ENCODE data around the gene TMEM184C. TPM values are rescaled to one million over a fixed set of nuclear protein-coding genes. Genes with fewer than 3 reads are reported as not detected.
A peak's percentile ranks its signal among the peaks of the same experiment; 100 is the strongest.

Gene TMEM184C
- total RNA-seq, 6 donors from 2014 or later = 10.5 to 34.0 (median 23.5) TPM

- ATAC-seq (ENCODE audit: low FRiP score in 2 of 2) (peak in 1 of 2 donors; percentile 70), DNase-seq (peak in 1 of 2 donors; percentile 35)
- Histone ChIP-seq H3K4me3 (peak overlapping the region in 1 of 4 donors; percentile 5), H3K36me3 (no peaks in the 10 kb centered on the region), H3K9me3 (no peaks in the 10 kb centered on the region), H3K4me1 (no peaks in the 10 kb centered on the region), H3K27ac (peak overlapping the region in 1 of 4 donors; percentile 17), H3K27me3 (no peaks in the 10 kb centered on the region)
- 47 to 48% methylated on average over 12 of the region's 12 CpGs for WGBS, 2 donors
- TF ChIP-seq POLR2AphosphoS5 (IDR thresholded peaks at IDR 0.05) = no peak
- no peak for TF ChIP-seq POLR2A (IDR thresholded peaks at IDR 0.05)
- no peak for TF ChIP-seq EP300 (IDR thresholded peaks at IDR 0.05)
- TF ChIP-seq, protein P1, sequence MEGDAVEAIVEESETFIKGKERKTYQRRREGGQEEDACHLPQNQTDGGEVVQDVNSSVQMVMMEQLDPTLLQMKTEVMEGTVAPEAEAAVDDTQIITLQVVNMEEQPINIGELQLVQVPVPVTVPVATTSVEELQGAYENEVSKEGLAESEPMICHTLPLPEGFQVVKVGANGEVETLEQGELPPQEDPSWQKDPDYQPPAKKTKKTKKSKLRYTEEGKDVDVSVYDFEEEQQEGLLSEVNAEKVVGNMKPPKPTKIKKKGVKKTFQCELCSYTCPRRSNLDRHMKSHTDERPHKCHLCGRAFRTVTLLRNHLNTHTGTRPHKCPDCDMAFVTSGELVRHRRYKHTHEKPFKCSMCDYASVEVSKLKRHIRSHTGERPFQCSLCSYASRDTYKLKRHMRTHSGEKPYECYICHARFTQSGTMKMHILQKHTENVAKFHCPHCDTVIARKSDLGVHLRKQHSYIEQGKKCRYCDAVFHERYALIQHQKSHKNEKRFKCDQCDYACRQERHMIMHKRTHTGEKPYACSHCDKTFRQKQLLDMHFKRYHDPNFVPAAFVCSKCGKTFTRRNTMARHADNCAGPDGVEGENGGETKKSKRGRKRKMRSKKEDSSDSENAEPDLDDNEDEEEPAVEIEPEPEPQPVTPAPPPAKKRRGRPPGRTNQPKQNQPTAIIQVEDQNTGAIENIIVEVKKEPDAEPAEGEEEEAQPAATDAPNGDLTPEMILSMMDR (IDR thresholded peaks at IDR 0.05) = peak; percentile 27 to 75 (median 52)
Observed at GRCh38 chr4:147590249-147590920, 26.8 kb upstream of the TMEM184C start.

DNA sequence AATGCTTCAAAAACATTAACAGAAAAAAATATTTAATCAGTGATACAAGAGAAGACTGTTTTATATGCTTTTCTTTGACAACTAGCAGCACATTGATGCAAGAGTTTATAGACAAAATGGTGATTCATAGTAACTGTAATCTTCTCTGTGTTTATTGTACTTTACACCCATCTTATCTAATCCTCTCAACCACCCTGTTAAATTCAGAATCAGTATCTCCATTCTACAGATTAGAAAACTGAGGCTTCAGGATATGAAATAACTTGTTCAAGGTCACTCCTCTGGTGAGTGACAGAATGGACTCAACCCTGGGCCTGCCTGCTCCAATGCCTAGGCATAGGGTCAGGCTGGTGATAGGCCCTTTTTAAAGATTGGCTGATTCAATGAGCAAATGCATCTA, 26.1 kb upstream of the TMEM184C start:
- ATAC-seq (ENCODE audit: low FRiP score in 2 of 2) = no peak
- H3K4me3 ChIP-seq = no peak overlapping the region
- H3K4me1 ChIP-seq = no peaks in the 10 kb centered on the region
- H3K9me3 ChIP-seq = no peaks in the 10 kb centered on the region
- H3K36me3 ChIP-seq = no peaks in the 10 kb centered on the region
- DNase-seq = no peak
- no peaks in the 10 kb centered on the region for H3K27me3 ChIP-seq
- no peak overlapping the region for H3K27ac ChIP-seq
- no peak for TF ChIP-seq EP300 (IDR thresholded peaks at IDR 0.05)
- no peak for TF ChIP-seq POLR2A (IDR thresholded peaks at IDR 0.05)
- TF ChIP-seq, protein P1 (IDR thresholded peaks at IDR 0.05) = no peak
- TF ChIP-seq POLR2AphosphoS5 (IDR thresholded peaks at IDR 0.05) = no peak

DNA sequence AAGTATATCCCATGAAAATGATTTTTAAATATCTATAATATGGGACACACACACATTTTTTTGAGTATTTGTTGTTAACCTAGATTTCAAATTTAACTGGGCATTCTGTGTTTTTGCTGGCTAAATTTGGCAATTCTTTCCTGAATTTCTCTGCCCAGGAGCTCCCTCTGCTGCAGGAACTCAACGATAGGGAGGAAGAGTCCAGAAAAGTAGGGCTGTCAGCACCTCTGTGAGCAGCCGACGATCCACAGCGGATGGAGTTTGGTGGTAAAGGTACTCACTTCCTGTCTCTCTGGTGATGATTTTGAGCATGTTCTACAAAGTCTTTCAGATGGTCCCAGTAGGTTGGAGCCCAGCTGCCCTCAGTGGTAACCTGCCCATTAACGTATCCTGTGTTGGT, 23.1 kb upstream of the TMEM184C start:
- no peak for DNase-seq
- no peak overlapping the region for H3K27ac ChIP-seq
- no peak for ATAC-seq (ENCODE audit: low FRiP score in 2 of 2)
- no peaks in the 10 kb centered on the region for H3K36me3 ChIP-seq
- no peak overlapping the region for H3K4me3 ChIP-seq
- TF ChIP-seq EP300 (IDR thresholded peaks at IDR 0.05) (no peak), POLR2AphosphoS5 (IDR thresholded peaks at IDR 0.05) (no peak), POLR2A (IDR thresholded peaks at IDR 0.05) (no peak)
- TF ChIP-seq, protein P1 (IDR thresholded peaks at IDR 0.05) = no peak
- H3K4me1 ChIP-seq = no peaks in the 10 kb centered on the region
- no peaks in the 10 kb centered on the region for H3K27me3 ChIP-seq
- WGBS, 2 donors = 64 to 72% methylated on average over 5 of the region's 5 CpGs
- H3K9me3 ChIP-seq = no peaks in the 10 kb centered on the region

- H3K27me3 ChIP-seq = no peaks in the 10 kb centered on the region
- TF ChIP-seq POLR2AphosphoS5 (IDR thresholded peaks at IDR 0.05) (no peak), EP300 (IDR thresholded peaks at IDR 0.05) (no peak), POLR2A (IDR thresholded peaks at IDR 0.05) (no peak)
- TF ChIP-seq, protein P1 (IDR thresholded peaks at IDR 0.05) = no peak
- no peaks in the 10 kb centered on the region for H3K36me3 ChIP-seq
- no peak for ATAC-seq (ENCODE audit: low FRiP score in 2 of 2)
- H3K9me3 ChIP-seq = no peaks in the 10 kb centered on the region
- no peaks in the 10 kb centered on the region for H3K4me1 ChIP-seq
- 79 to 85% methylated on average over 2 of the region's 2 CpGs for WGBS, 2 donors
- no peak overlapping the region for H3K27ac ChIP-seq
- DNase-seq = no peak
- H3K4me3 ChIP-seq = no peak overlapping the region
Observed at GRCh38 chr4:147594578-147594977, 22.6 kb upstream of the TMEM184C start.

GRCh38 chr4:147596377-147596776, 20.8 kb upstream of the TMEM184C start:
- Histone ChIP-seq H3K36me3 (no peaks in the 10 kb centered on the region), H3K9me3 (no peaks in the 10 kb centered on the region), H3K27me3 (no peaks in the 10 kb centered on the region), H3K4me1 (no peaks in the 10 kb centered on the region), H3K4me3 (no peak overlapping the region), H3K27ac (no peak overlapping the region)
- TF ChIP-seq, protein P1 (IDR thresholded peaks at IDR 0.05) = no peak
- TF ChIP-seq POLR2AphosphoS5 (IDR thresholded peaks at IDR 0.05) = no peak
- ATAC-seq (ENCODE audit: low FRiP score in 2 of 2) (no peak), DNase-seq (no peak)
- 67 to 80% methylated on average over 1 of the region's 1 CpG for WGBS, 2 donors
